ENCODE results near the gene MVD.
A peak's percentile ranks its signal among the peaks of the same experiment; 100 is the strongest.

- TF ChIP-seq POLR2A (IDR thresholded peaks at IDR 0.05) (no peak), POLR2AphosphoS5 (IDR thresholded peaks at IDR 0.05) (peak; percentile 81 to 86 (median 86)), CTCF (IDR thresholded peaks at IDR 0.05 in 8 of 11, conservative IDR thresholded peaks at IDR 0.05 in 3 of 11) (no peak)
Measured at GRCh38 chr16:88703486-88704309, 40.8 kb upstream of the MVD start.

Data from spleen (tissue), 7 donors.